Stomach (tissue), 4 donors: ENCODE data around the gene TUBB2B.

Source experiments
- EP300 ChIP-seq: sonication (generic); formaldehyde crosslinking; IDR thresholded peaks from one replicate; pipeline ENCODE4 v1.6.1; 2017; ENCODE audit warnings: antibody characterized with exemption
- POLR2A ChIP-seq, 4 donors: fragments of 450-650 bp; IDR thresholded peaks; one replicate each; pipeline ENCODE4 v1.6.1; 2016; ENCODE audit warnings: antibody characterized with exemption in 4 of 4, control low read depth in 2 of 4, mild to moderate bottlenecking in 1 of 4, moderate library complexity in 1 of 4
- TF ChIP-seq, protein P1 (sequence below), 7 experiments: fragments of 450-650 bp in 4 of 7; fragments of 200-600 bp in 3 of 7; sonication (generic) in 3 of 7; IDR thresholded peaks; one replicate each; pipeline ENCODE4 v1.5.1; 2016 to 2019; ENCODE audit warnings: antibody characterized with exemption in 7 of 7, control low read depth in 2 of 7, mild to moderate bottlenecking in 1 of 7

- TF ChIP-seq, protein P1, sequence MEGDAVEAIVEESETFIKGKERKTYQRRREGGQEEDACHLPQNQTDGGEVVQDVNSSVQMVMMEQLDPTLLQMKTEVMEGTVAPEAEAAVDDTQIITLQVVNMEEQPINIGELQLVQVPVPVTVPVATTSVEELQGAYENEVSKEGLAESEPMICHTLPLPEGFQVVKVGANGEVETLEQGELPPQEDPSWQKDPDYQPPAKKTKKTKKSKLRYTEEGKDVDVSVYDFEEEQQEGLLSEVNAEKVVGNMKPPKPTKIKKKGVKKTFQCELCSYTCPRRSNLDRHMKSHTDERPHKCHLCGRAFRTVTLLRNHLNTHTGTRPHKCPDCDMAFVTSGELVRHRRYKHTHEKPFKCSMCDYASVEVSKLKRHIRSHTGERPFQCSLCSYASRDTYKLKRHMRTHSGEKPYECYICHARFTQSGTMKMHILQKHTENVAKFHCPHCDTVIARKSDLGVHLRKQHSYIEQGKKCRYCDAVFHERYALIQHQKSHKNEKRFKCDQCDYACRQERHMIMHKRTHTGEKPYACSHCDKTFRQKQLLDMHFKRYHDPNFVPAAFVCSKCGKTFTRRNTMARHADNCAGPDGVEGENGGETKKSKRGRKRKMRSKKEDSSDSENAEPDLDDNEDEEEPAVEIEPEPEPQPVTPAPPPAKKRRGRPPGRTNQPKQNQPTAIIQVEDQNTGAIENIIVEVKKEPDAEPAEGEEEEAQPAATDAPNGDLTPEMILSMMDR (IDR thresholded peaks at IDR 0.05): no peak
- TF ChIP-seq EP300 (no peak), POLR2A (IDR thresholded peaks at IDR 0.05) (no peak)
Measured at GRCh38 chr6:3222506-3223038, 4.9 kb downstream of the TUBB2B start.
